GM21515 (cell line): Measurements from ENCODE around the gene PHACTR3.

ENCODE experiments used
- ATAC-seq: cut with Tn5 transposase; IDR thresholded peaks from one replicate; pipeline ENCODE4 v1.9.1; 2021; ENCODE audit not compliant: unreplicated experiment

PHACTR3 gene

DNA sequence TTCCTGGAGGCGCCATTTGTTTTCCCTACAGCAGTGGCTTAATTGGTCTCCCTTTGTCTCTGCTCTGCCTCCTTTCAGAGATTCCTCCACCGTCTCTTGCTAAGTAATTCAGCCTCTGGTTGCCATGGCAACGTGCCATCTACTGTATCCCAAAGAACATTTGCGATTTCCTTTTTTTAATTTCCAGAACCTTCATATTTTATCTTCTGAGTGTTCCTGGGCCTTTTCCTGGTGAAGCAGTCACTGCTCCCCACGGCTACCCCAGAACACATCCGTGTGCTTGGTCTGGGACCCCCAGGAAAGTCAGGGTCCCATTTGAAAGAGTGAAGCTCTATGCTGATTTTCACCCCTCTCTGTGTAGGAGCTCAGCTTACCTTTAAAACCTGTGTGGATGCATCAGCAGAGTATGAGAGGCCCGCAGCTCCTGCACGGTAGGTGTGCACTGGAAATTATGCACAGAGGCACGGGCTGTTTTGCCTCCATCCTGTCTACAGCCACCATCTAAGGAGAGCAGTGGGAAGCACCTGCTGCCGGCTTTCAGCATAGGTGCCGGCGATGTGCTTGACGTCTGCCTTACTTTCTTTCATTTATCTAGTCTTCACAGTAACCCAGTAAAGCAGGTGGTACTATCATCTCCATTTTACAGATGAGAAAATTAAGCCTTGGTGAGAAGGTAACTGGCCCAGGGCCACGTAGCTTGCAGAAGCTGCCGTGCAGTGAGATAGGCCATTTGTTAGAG, 206.3 kb downstream of the PHACTR3 start:
- no peak for ATAC-seq

DNA sequence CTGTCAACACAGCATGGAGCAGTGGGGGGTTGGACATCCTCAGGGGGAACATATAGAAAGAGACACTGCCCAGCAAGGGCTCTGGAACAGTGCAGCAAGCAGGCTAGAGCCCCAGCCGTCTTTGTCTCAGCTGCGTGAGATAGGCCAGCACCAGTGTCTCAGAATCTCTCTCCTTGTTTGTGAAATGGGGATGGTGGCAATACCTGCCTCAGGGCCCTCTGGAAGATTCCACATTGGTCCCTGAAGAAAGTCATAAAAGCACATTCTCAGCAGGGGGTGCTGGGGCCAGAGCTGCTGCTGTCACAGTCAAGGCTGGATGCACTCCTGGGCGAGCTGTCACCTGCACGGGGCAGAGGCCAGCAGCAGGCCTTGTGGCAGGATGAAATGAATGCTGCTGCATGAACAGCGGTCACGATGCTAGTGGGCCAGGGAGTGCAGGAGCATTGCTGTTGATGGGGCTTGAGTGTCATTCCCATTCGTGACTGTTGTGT, 207.4 kb downstream of the PHACTR3 start:
- ATAC-seq, result no peak

DNA sequence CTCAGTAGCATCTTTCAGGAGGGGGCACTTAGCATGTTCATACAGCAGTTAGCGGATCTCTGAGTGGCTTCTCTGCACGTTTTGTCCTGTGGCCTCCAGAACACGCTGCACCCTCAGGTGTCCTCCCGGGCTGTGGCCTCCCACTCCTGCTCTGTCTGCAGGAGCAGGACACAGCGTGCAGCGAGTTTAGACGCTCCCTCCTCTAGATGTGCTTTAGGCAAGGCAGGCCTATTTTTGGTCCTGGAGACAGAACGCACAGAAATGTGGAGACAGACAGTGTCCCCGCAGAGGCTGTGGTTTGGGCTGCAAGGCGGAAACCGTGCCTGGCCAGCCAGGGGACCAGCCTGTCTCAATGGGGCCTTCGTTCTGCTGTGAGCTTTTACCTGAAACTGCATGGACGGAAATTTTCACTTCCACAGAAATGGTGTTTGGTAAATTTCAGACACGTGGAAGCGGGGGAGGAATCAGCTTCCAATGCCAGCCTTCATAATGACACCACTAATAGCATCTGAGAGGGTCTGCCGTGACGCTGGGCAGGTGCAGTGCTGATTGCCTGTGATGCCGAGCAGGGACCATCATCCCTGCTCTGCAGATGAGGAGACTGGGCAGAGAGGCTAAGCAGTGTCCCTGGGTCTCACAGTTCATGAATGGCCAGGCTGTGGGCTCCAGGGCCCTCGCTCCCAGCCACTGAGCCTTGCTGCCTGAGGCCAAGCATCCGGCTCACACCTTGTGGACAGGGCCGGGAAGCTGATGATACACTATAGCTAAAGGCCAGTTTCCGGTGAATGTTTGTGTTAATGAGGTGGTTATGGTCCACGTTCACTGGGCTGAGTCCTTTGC, 208.2 kb downstream of the PHACTR3 start:
- ATAC-seq, result no peak

DNA sequence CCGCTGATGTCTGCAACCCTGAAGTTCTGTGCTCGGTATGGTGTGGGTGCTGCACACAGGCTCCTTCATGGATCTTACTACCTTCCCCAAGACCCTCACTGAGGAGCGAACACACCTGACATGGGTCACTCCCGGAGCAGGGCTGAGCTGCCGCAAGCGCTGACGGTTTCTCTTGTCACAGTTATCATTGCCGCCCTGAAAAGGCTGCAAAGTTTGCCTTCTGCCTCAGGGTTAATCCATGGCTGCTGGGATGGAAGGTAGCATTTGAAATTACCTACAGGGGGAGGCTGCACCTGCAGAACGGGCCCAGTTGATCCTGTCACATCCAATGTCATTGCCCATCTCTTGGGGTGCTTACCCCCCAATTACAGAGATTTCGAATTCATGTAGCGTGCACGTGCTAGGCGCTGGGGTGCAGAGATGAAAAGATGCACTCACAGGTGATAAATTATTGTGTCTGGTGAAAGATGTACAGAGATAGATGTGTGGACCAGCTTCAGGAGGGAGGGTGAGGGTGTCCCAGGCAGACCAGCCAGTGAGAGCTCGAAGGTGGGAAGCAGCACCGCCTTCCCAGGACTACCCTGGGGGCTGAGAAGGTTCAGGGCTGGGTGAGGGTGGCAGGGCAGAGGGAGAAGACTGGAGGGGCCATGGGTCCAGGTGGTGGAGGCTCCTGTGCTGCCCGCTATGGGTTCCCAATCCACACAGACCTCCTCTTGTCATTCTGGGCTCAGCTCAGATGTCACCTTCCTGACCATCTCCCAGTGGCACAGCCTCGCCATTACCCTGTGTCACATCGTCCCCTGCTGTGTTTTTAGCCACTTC, 209.0 kb downstream of the PHACTR3 start:
- no peak for ATAC-seq

DNA sequence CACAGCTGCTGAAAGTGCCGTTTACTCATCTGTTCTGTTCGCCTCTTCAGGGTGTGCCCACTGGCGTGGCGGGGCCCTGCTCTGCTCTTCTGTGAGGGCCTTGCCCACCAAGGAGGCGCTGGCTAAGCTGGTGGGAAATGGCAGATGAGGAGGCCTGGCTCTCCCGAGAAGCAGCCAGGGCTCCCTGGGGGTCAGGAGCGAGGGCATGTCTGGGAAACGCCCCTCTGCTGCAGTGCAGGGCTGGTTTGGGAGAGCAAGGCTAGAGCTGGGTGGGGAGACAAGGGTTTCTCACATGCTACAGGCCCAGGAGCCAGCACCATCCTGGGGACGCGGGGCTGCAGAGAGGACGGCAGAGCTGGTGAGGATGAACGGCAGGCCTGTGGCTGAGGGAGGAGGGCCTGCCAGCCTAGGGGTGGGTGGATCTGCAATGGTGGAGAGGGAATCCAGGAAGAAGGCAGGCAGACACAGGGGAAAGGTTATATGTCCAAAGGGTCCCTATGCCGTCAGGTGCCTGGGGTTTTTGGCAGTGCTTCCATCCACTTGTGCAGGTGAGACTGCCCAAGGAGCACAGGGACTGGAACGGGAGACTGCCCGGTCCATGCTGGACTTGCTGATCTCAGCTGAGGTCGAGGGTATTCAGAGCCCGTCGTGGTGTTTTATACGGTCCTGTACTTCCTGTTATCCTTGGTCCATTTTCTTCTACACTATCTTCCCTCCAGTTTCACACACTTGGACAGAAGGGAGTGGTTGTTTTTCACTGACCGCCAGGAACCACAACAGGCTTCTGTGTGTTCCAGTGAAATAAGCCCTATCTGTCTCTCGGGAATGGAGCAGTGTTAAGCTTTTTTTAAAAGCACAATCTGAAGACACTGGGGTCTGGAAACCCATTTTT, 209.9 kb downstream of the PHACTR3 start:
- ATAC-seq, result no peak

DNA sequence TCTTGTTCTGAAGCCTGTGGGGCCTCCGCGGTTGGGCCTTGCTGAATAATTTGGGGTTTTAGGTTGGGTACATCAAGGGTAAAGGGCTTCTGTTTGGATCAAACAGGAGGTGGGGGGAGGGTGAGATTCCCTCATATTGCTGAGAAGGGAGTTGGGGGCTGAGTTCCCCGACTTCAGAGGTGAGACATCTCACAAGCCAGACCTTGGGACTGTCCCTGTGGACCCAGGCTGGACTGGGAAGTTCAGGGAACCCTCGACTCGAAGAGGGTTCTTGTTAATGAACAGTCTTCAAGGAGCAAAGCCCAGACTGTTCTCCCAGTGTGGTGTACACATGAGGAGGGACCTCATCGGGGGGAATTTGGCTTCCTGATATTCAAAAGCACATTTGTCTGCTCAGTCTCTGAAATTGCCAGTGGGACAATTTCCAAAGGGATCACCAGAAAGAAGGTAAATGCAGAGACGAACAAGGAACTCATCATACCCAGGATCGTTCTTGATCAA, 210.6 kb downstream of the PHACTR3 start:
- no peak for ATAC-seq

DNA sequence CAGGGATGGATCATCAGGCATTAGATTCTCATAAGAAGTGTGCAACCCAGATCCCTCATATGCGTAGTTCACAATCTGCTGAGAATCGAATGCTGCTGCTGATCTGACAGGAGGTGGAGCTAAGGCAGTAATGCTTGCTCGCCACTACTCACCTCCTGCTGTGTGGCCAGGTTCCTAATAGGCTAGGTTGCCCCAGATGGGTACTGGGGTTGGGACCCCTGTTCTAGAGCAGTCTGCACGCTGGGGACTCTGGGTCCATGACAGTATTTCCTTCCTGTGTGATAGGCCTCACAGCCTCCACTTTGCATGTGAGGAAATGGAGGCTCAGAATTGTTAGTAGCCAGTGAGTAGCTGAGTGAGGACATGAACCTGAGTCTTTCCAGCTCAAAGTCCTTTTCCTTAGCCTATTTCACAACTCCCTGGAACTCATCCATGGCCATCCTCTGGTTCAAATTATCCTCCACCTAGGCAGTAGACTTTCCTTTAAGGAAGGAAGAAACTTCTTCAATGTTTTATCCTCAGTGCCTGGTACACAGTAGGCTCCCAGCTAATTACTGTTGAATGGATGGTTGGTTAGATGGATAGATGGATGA, 211.9 kb downstream of the PHACTR3 start:
- ATAC-seq, result no peak

DNA sequence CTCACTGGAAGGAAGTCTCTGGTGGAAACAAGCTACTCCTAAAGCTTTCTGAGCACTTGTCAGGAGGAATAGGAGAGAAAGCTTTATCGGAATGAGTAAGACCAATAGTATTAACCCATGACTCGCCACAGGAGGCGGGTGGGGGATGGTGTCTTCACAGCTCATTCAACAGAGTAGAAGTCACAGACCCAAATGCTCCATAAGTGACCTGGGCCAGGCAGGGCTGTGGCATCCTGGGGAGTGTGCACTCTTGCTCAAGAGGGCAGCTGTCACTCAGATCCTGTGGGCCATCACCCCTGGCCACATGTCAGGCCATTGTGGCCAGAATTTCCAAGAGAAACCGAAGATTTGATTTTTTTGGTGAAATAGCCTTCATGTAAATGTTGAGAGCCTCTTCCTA, 213.1 kb downstream of the PHACTR3 start:
- no peak for ATAC-seq

DNA sequence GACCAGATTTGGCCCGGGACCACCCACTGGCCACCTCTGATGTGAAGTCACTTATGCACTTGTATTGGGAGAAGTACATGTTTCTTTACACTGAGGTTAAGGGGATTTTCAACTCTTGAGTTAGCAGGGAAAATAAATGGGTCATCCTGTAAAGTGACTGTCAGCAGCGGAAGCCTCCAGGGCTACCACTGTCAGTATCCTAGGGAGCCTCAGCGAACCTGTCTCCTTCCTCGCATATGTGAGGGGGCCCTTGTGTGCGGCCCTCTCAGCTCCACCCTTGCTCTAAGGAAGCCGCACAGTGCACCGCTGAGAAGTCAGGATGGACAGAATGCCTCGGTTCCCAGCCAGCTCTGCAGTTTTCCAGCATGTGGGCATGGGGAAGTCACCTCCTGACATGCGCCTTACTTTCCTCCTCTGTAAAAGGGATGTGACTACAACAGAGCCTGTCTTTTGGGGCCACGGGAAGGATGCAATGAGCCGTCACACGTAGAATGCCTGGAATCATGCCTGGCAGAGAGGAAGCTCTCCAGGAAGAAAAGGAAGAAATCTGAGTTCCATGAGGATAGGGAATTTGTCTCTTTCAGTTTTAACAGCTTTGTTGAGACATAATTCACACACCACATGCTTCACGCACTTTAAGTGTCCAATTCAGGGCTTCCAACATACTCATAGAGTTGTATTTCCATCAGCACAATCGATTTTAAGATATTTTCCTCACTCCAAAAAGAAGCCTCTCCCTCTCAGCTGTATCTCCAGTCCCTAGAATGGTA, 213.7 kb downstream of the PHACTR3 start:
- no peak for ATAC-seq

DNA sequence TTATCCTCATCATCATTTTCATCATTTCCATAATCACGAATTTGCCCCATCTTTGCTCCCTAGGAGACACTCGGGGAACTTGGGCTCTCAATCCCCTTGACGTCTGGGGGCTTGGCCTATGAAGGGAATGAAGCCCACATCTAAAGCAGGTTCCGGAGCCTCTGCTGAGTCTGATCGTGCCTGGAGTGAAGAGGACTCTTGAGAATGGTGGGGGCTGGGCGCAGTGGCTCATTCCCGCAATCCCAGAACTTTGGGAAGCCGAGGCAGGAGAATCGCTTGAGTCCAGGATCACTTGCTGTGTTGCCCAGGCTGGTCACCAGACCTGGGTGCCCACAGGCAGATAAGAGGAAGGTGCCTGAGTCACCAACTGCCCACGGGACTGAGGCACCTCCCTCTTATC, 214.6 kb downstream of the PHACTR3 start:
- no peak for ATAC-seq

DNA sequence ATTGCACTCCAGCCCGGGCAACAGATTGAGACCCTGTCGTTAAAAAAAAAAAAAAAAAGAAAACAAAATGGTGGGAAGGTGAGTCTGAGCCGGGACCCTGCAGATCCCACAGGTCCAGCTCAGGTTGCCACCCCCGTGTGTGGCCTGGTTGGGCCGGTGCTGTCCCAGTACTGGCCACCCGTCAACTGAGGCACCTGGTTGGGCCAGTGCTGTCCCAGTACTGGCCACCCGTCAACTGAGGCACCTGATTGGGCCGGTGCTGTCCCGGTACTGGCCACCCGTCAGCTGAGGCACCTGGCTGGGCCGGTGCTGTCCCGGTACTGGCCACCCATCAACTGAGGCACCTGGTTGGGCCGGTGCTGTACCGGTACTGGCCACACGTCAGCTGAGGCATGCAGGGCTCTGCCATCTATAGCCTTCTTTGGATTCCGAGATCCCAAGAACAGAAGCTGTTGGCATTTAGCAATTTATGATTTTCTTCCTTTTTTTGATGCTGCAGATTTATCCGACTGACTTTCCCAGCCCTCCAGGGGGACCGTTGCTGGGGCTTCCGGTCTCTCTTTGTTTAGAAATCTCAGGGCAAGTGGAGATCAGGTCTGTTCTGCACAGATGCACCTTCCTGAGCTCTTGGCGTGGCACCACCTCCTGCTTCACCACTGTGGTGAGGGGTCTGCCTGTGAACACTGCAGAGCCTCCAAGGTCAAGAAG, 215.3 kb downstream of the PHACTR3 start:
- no peak for ATAC-seq

DNA sequence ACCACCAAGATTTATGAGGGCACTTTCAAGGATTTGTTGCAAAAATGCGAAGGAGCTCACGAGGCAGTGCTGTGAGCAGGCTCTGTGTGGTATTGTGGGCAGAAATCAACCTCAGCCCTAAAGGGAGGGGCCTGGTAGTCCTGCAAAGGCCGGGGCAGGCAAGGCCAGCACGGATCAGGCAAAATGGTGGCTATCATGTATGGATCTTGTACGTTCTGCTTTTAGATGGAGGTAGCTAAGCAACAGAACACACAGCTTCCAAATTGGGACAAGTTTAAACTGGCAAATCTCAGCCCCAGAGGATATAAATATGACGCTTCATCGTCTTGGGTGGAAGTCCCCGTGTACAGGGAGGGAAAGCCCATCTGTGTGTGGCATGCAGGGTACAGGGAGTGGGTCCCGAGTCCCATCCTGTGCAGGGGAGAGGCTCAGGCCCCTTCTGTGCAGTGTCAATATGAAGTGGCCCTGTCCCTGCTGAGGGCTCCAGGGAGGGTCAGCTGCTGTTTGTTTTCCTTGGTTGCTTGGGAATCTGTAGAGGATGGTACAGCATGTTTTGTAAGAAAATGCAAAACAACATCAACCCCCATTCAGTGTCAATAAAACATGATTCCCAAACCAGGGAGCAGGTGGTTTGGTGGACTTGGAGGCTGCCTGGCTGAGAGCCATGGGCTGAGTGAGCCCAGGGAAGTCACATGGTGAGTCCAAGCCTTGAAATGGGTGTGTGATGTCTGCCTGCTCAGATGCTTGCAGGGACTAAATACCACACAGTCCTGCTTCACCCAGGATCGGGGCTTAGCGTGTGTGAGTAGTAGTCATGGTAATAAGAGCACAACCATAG, 216.1 kb downstream of the PHACTR3 start:
- ATAC-seq, result no peak

DNA sequence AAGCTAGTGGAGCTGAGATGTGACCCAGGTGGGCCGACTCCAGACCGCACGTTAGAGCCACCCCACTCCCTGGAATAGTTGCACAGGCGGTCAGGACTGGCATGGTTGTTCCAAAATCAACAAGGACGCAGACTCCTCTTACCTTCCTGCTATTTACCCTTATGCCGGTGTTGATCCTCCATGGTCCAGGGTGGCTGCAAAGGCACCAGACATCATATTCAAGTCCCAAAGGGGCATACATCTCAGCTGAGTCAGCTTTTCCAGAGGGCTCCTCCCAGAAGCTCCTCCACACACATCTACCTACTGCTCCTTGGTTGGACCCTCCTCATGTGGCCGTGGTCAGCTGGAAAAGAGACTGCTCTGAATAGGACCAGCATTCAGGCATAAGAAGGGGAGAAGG, 216.9 kb downstream of the PHACTR3 start:
- ATAC-seq, result no peak

DNA sequence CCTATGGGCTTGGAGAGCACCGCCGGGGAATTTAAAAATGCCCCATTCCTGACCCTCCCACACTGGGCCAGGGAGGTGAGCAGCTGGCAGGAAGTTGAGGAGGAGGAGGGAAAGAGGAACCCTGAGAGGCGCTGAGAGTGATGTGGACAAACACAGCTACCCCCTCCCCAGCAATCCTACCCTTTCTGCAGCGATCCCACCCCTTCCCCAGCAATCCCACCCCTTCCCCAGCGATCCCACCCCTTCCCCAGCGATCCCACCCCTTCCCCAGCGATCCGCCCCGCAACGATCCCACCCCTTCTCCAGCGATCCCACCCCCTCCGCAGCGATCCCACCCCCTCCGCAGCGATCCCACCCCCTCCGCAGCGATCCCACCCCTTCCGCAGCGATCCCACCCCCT, 217.4 kb downstream of the PHACTR3 start:
- ATAC-seq, result no peak

DNA sequence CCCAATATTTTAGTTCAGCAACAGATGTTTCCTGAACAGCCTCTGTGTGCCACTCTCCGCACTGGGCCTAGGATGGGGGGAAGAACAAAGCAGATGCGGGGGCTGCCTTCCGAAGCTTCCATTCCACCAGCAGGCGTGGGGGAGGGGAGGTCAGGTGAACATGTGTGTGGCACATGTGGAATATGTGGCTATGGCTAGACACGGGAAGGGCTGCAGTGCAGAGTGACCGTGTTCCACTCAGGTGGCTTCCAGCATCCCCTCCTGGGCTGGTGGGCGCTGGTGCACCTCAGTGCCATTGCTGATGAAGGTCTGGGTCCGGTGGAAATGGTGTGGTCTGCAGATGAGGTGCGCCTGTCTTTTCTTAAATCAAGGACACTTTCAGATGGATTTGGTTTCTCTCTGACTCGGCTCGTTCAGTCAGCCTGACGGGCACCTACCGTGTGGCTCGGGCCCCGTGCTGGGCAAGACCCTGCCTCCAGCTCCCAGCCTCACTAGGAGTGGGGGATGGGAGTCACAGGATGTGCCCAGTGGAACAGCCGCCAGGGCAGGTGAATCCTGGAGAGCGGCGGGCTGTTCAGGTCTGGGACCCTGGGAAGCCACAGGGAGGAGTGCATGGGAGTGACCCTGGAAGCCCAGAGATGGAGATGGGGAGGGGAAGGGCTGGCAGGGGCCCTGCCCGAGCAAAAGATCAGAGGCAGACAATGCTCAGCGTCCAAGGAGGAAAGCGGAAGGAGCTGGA, 218.1 kb downstream of the PHACTR3 start:
- no peak for ATAC-seq

DNA sequence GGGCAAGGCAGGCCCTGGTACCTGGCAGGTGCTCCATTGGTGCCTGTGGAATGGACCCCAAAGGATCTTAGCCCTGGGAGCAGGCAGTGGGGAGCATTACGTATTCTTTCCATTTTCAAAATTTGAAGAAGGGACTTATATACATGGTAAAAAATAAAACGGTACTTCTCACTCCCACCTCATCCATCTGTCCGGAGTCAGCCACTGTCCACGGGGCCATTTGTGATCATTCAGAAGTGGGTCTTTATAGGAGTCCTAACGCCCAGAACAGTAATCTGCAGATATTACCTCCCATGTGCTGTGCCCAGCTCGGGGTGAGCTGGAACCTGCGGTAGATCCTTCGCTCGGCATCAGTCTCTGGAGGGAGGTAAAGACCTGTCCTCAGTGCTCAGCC, 218.7 kb downstream of the PHACTR3 start:
- ATAC-seq, result no peak
